Measurements from ENCODE around the gene PARD3.

- TF ChIP-seq ZNF384 (IDR thresholded peaks at IDR 0.05; ENCODE audit: borderline replicate concordance, low read depth, low read length) (no peak), POLR2AphosphoS5 (IDR thresholded peaks at IDR 0.05; ENCODE audit: low read length) (no peak), CTCF (IDR thresholded peaks at IDR 0.05 in 2 of 3, conservative IDR thresholded peaks at IDR 0.05 in 1 of 3; ENCODE audit: control insufficient read depth in 2 of 3, extremely low read depth in 1 of 3, insufficient read depth in 1 of 3, low read depth in 3 of 3, low read length in 3 of 3) (no peak), CEBPB (IDR thresholded peaks at IDR 0.05; ENCODE audit: borderline replicate concordance in 1 of 2, low read depth in 2 of 2, low read length in 2 of 2) (no peak), ATF2 (IDR thresholded peaks at IDR 0.05; ENCODE audit: low read length) (no peak), TAF1 (IDR thresholded peaks at IDR 0.05; ENCODE audit: borderline replicate concordance, low read depth, low read length) (no peak)
Observed at GRCh38 chr10:34699904-34700517, 115.1 kb downstream of the PARD3 start.

Data from GM12878 (cell line).